ENCODE measurements around the gene ZNF778.
A peak's percentile ranks its signal among the peaks of the same experiment; 100 is the strongest.

ZNF778 gene

DNA sequence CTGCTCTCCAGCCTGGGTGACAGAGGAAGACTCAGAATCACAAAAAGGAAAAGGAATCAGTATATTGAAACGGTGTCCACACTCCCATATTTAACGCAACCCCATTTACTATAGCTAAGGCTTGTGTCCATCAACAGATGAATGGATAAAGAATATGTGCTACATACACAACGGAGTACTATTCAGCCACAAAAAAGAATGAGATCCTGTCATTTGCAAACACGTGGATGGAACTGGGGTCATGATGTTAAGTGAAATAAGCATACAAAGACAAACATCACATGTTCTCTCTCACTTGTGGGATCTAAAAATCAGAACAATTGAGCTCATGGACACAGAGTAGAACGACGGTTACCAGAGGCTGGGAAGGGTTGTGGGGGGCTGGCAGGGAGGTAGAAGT is 55.1 kb downstream of the ZNF778 start:
- no peak overlapping the region for H3K4me3 ChIP-seq (ENCODE audit: severe bottlenecking)
- H3K36me3 ChIP-seq (ENCODE audit: low read depth) = peaks cover 86% of the 10 kb centered on the region

DNA sequence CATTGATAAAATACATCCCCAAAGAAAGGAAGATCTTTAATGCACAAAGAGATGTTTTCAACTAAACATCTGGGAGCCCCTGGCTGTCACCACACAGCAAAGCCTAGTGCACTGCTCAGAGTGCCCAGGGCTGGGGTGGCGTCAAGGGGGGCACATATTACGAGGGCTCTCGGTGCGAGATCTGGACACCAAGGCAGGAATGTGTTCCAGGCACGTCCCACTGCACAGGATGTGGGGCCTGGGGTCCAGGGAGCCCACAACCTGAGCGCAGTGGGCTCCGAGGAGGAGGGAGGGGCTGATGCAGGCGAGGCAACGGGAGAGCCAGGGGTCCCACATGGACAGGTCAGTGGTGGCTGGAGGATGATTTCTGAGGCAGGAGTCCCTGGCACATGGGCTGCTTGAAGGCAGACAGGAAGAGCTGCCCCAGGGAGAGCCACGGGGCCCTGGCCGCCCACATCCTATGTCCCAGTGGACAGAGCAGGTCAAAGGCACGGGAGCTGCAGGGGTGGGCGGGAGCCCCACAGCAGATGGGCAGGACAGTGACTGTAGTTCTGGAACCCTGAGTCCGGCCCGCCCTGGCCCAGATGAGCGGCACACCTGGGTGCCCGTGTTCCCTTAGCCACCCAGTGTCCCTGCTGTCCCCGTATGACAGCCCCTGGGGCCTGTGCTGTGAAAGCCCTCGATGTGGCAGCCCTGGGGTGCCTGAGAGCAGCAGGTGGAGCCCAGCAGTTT is 56.4 kb downstream of the ZNF778 start:
- Histone ChIP-seq H3K27me3 (ENCODE audit: insufficient read depth, poor library complexity, severe bottlenecking) (no peaks in the 10 kb centered on the region), H3K4me3 (ENCODE audit: severe bottlenecking) (no peak overlapping the region), H3K27ac (ENCODE audit: poor library complexity, severe bottlenecking) (no peak overlapping the region), H3K9me3 (ENCODE audit: severe bottlenecking) (no peaks in the 10 kb centered on the region), H3K36me3 (ENCODE audit: low read depth) (peaks cover 93% of the 10 kb centered on the region), H3K4me1 (ENCODE audit: insufficient read depth, poor library complexity, severe bottlenecking) (no peaks in the 10 kb centered on the region)
- TF ChIP-seq, protein P1, sequence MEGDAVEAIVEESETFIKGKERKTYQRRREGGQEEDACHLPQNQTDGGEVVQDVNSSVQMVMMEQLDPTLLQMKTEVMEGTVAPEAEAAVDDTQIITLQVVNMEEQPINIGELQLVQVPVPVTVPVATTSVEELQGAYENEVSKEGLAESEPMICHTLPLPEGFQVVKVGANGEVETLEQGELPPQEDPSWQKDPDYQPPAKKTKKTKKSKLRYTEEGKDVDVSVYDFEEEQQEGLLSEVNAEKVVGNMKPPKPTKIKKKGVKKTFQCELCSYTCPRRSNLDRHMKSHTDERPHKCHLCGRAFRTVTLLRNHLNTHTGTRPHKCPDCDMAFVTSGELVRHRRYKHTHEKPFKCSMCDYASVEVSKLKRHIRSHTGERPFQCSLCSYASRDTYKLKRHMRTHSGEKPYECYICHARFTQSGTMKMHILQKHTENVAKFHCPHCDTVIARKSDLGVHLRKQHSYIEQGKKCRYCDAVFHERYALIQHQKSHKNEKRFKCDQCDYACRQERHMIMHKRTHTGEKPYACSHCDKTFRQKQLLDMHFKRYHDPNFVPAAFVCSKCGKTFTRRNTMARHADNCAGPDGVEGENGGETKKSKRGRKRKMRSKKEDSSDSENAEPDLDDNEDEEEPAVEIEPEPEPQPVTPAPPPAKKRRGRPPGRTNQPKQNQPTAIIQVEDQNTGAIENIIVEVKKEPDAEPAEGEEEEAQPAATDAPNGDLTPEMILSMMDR (IDR thresholded peaks at IDR 0.05; ENCODE audit: poor library complexity, severe bottlenecking) = no peak
- 0 out of 3 replicates have a peak, but pooled peaks have one; percentile 5 for ATAC-seq (ENCODE audit: low read depth)
- DNase-seq (ENCODE audit: low spot score) = no peak

More for the DNA sequence above, 55.1 kb downstream of the ZNF778 start:
- no peaks in the 10 kb centered on the region for H3K9me3 ChIP-seq (ENCODE audit: severe bottlenecking)
- DNase-seq (ENCODE audit: low spot score) = no peak
- TF ChIP-seq, protein P1 (IDR thresholded peaks at IDR 0.05; ENCODE audit: poor library complexity, severe bottlenecking) = no peak
- no peak for ATAC-seq (ENCODE audit: low read depth)
- H3K27ac ChIP-seq (ENCODE audit: poor library complexity, severe bottlenecking) = no peak overlapping the region
- no peaks in the 10 kb centered on the region for H3K4me1 ChIP-seq (ENCODE audit: insufficient read depth, poor library complexity, severe bottlenecking)
- H3K27me3 ChIP-seq (ENCODE audit: insufficient read depth, poor library complexity, severe bottlenecking) = no peaks in the 10 kb centered on the region

DNA sequence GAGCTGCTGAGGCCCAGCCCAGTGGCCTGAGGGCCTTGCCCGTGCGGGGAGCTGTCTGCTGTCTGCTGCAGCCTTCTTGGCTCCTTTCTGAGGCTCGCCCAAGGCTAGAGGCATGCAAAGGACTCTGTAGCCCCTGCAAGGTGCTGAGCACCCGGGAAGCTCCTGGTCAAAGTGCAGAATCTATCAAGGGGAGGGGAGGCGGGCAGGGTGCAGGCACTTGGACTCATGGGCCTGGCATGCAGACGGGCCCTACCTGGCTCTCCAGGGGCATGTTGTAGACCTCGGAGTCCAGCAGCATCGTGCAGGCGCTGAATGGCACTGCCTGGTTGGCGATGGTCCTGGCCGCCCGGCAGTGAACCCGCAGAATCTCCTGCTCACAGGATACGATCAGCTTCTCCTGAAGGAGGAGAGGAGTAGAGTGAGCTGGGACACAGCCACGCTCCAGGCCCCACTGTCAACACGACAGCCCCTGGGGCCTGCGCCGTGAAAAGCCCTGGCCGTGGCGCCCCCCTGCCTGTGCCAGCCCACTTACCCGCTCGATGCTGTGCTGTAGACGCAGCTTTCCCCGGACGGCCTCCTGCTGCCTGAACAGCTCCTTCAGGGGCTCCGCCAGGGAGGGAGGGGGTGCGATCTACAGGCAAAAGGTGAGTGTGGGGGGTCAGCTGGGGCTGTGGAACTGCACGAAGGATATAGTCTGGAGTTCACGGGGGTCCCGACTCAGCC is 57.2 kb downstream of the ZNF778 start:
- no peaks in the 10 kb centered on the region for H3K4me1 ChIP-seq (ENCODE audit: insufficient read depth, poor library complexity, severe bottlenecking)
- ATAC-seq (ENCODE audit: low read depth) = no peak
- H3K36me3 ChIP-seq (ENCODE audit: low read depth) = peaks cover 89% of the 10 kb centered on the region

DNA sequence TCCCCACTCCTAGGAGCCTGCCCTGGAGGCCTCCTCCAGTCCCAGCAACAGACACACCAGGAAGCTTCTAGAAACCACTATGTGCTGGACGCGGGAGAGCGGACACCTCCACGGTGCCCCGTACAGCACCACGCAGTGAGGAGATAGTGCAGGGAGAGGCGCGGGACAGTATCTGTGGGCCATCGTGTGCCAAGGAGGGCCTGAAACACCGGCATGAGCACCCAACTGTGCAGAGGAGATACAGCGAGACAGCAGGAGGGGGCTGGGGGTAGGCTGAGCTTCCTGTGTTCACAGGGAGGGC is 57.7 kb downstream of the ZNF778 start:
- no peaks in the 10 kb centered on the region for H3K9me3 ChIP-seq (ENCODE audit: severe bottlenecking)
- no peak for ATAC-seq (ENCODE audit: low read depth)
- no peak overlapping the region for H3K27ac ChIP-seq (ENCODE audit: poor library complexity, severe bottlenecking)
- no peak for DNase-seq (ENCODE audit: low spot score)
- peaks cover 89% of the 10 kb centered on the region for H3K36me3 ChIP-seq (ENCODE audit: low read depth)
- TF ChIP-seq, protein P1 (IDR thresholded peaks at IDR 0.05; ENCODE audit: poor library complexity, severe bottlenecking) = no peak
- no peaks in the 10 kb centered on the region for H3K4me1 ChIP-seq (ENCODE audit: insufficient read depth, poor library complexity, severe bottlenecking)
- H3K4me3 ChIP-seq (ENCODE audit: severe bottlenecking) = no peak overlapping the region
- no peaks in the 10 kb centered on the region for H3K27me3 ChIP-seq (ENCODE audit: insufficient read depth, poor library complexity, severe bottlenecking)

More for the DNA sequence above, 57.2 kb downstream of the ZNF778 start:
- DNase-seq (ENCODE audit: low spot score) = no peak
- no peak overlapping the region for H3K4me3 ChIP-seq (ENCODE audit: severe bottlenecking)
- H3K27ac ChIP-seq (ENCODE audit: poor library complexity, severe bottlenecking) = no peak overlapping the region
- TF ChIP-seq, protein P1 (IDR thresholded peaks at IDR 0.05; ENCODE audit: poor library complexity, severe bottlenecking) = no peak
- no peaks in the 10 kb centered on the region for H3K9me3 ChIP-seq (ENCODE audit: severe bottlenecking)
- no peaks in the 10 kb centered on the region for H3K27me3 ChIP-seq (ENCODE audit: insufficient read depth, poor library complexity, severe bottlenecking)
